HepG2 (cell line): Measurements from ENCODE around the gene SH3GLB2. TPM values are rescaled to one million over a fixed set of nuclear protein-coding genes. Genes with fewer than 3 reads are reported as not detected.

Experiments
- CBFB ChIP-seq: sonication (generic); formaldehyde crosslinking; IDR thresholded peaks from 2 replicates; pipeline ENCODE4 v1.4.0; 2020; ENCODE audit warnings: missing genetic modification reagents
- CHD4 ChIP-seq: fragments of 200-600 bp; sonication (generic); IDR thresholded peaks from 2 replicates; pipeline ENCODE4 v1.7.0; 2017; ENCODE audit warnings: mild to moderate bottlenecking, low read length, borderline replicate concordance
- E2F2 ChIP-seq: sonication (generic); formaldehyde crosslinking; IDR thresholded peaks from 2 replicates; pipeline ENCODE4 v1.4.0; 2020; ENCODE audit warnings: missing genetic modification reagents, borderline replicate concordance
- HDAC6 ChIP-seq: fragments of 200-600 bp; sonication (generic); IDR thresholded peaks from 2 replicates; pipeline ENCODE4 v1.7.0; 2017; ENCODE audit warnings: mild to moderate bottlenecking, antibody characterized with exemption, low read length, low read depth
- HOXD1 ChIP-seq: sonication (generic); formaldehyde crosslinking; IDR thresholded peaks from 2 replicates; pipeline ENCODE4 v1.5.0; 2020; ENCODE audit warnings: missing genetic modification reagents
- KDM5B ChIP-seq: sonication (generic); formaldehyde crosslinking; IDR thresholded peaks from 2 replicates; pipeline ENCODE4 v1.4.0; 2020; ENCODE audit warnings: missing genetic modification reagents, mild to moderate bottlenecking, borderline replicate concordance
- MTERF4 ChIP-seq: sonication (generic); formaldehyde crosslinking; IDR thresholded peaks from 2 replicates; pipeline ENCODE4 v1.8.0; 2023; ENCODE audit warnings: mild to moderate bottlenecking, missing genetic modification reagents
- SKIL ChIP-seq: sonication (generic); formaldehyde crosslinking; IDR thresholded peaks from 2 replicates; pipeline ENCODE4 v1.8.0; 2022; ENCODE audit warnings: missing genetic modification reagents, mild to moderate bottlenecking, moderate library complexity, borderline replicate concordance
- ZBTB14 ChIP-seq: sonication (generic); formaldehyde crosslinking; IDR thresholded peaks from 2 replicates; pipeline ENCODE4 v1.4.0; 2020; ENCODE audit warnings: missing genetic modification reagents
- ZC3H13 ChIP-seq: sonication (generic); formaldehyde crosslinking; IDR thresholded peaks from 2 replicates; pipeline ENCODE4 v1.8.1; 2023; ENCODE audit warnings: mild to moderate bottlenecking, missing genetic modification reagents, moderate library complexity
- ZNF18 ChIP-seq: sonication (generic); formaldehyde crosslinking; IDR thresholded peaks from 2 replicates; pipeline ENCODE4 v1.8.0; 2022; ENCODE audit warnings: mild to moderate bottlenecking, missing genetic modification reagents; ENCODE audit not compliant: insufficient replicate concordance
- ZNF569 ChIP-seq: sonication (generic); formaldehyde crosslinking; IDR thresholded peaks from 2 replicates; pipeline ENCODE4 v1.5.0; 2020; ENCODE audit warnings: mild to moderate bottlenecking, missing genetic modification reagents, moderate library complexity, borderline replicate concordance
- ZNF576 ChIP-seq: sonication (generic); formaldehyde crosslinking; IDR thresholded peaks from 2 replicates; pipeline ENCODE4 v1.4.0; 2020; ENCODE audit warnings: mild to moderate bottlenecking, missing genetic modification reagents
- ZNF580 ChIP-seq: IDR thresholded peaks from 2 replicates; pipeline ENCODE4 v1.6.1; 2016; ENCODE audit warnings: low read depth, borderline replicate concordance
- ZNF639 ChIP-seq: conservative IDR thresholded peaks from 2 replicates; pipeline ENCODE4 v1.6.1; 2018; ENCODE audit warnings: missing genetic modification reagents
- ZSCAN22 ChIP-seq: sonication (generic); formaldehyde crosslinking; IDR thresholded peaks from 2 replicates; pipeline ENCODE4 v1.4.0; 2020; ENCODE audit warnings: mild to moderate bottlenecking, missing genetic modification reagents
- ZSCAN31 ChIP-seq: sonication (generic); formaldehyde crosslinking; IDR thresholded peaks from 2 replicates; pipeline ENCODE4 v1.5.0; 2020; ENCODE audit warnings: low read depth, mild to moderate bottlenecking, missing genetic modification reagents
- polyA plus RNA-seq, 8 experiments: library from polyadenylated mRNA; depleted of rRNA in 3 of 8; stranded (reverse) in 7 of 8; unstranded in 1 of 8; fragments of >200 nt; fragmentation: Illumina TruSeq in 4 of 8; extraction: Trizol in 4 of 8; gene quantifications; 2 replicates each; pipeline versions ENCODE4 v1.2.1 to v1.2.3, GENCODE V29; 2011 to 2016; ENCODE audit warnings: low read depth in 4 of 8, missing spikeins in 1 of 8, mixed read lengths in 1 of 8; ENCODE audit not compliant: insufficient read depth in 1 of 8
- total RNA-seq, 5 experiments: library from RNA; depleted of rRNA; stranded (reverse); fragments of >200 nt; fragmentation: Illumina TruSeq; extraction: Trizol; gene quantifications; 2 replicates each; pipeline ENCODE4 v1.2.3, GENCODE V29; 2016; ENCODE audit warnings: low read depth in 1 of 5

Gene SH3GLB2
- total and polyA plus RNA-seq, 2 of the 13 experiments (the other 11 are each of a cell fraction or from before 2014, with no cell fraction given) = 24.0 to 40.6 TPM

GRCh38 chr9:129027685-129028191, 393 bp downstream of the SH3GLB2 start (continued):
- TF ChIP-seq HOXD1 (no peak; the same call in 1 of the 2 replicates), ZSCAN31 (CRISPR knock-in tag) (no peak), KDM5B (CRISPR knock-in tag) (peak; percentile 73; the same call in 1 of the 2 replicates), CBFB (CRISPR knock-in tag) (peak; percentile 48; the same call in 1 of the 2 replicates), ZNF576 (CRISPR knock-in tag) (no peak), ZSCAN22 (no peak), ZC3H13 (CRISPR knock-in tag) (no peak), CHD4 (no peak), MTERF4 (CRISPR knock-in tag) (no peak), HDAC6 (no peak), ZBTB14 (CRISPR knock-in tag) (no peak), ZNF18 (CRISPR knock-in tag) (no peak), ZNF580 (CRISPR knock-in tag) (no peak), E2F2 (CRISPR knock-in tag) (no peak), SKIL (CRISPR knock-in tag) (no peak; the same call in 1 of the 2 replicates), ZNF569 (CRISPR knock-in tag) (no peak), ZNF639 (CRISPR knock-in tag) (no peak)
